ENCODE measurements around the gene ZNF106.

ZNF106 gene

GRCh38 chr15:42448281-42448680, 42.7 kb downstream of the ZNF106 start:
- H3K27ac ChIP-seq: no peak overlapping the region
- no peaks in the 10 kb centered on the region for H3K27me3 ChIP-seq
- no peak for TF ChIP-seq CTCF (IDR thresholded peaks at IDR 0.05)
- peaks cover 98% of the 10 kb centered on the region for H3K36me3 ChIP-seq
- H3K4me1 ChIP-seq (ENCODE audit: control insufficient read depth in 1 of 2, insufficient read depth in 1 of 2, low read depth in 1 of 2, low read length in 1 of 2): no peaks in the 10 kb centered on the region
- H3K4me3 ChIP-seq (ENCODE audit: low read depth in 1 of 2, low read length in 1 of 2): no peak overlapping the region
- H3K9me3 ChIP-seq: no peaks in the 10 kb centered on the region

- Histone ChIP-seq H3K27me3 (no peaks in the 10 kb centered on the region), H3K4me3 (ENCODE audit: low read depth in 1 of 2, low read length in 1 of 2) (no peak overlapping the region), H3K27ac (no peak overlapping the region), H3K9me3 (no peaks in the 10 kb centered on the region), H3K4me1 (ENCODE audit: control insufficient read depth in 1 of 2, insufficient read depth in 1 of 2, low read depth in 1 of 2, low read length in 1 of 2) (no peaks in the 10 kb centered on the region), H3K36me3 (peaks cover 98% of the 10 kb centered on the region)
- TF ChIP-seq CTCF (IDR thresholded peaks at IDR 0.05): no peak
These were observed 43.3 kb downstream of the ZNF106 start for GRCh38 chr15:42447599-42447998.

- Histone ChIP-seq H3K4me3 (ENCODE audit: low read depth in 1 of 2, low read length in 1 of 2) (no peak overlapping the region), H3K27me3 (no peaks in the 10 kb centered on the region), H3K27ac (no peak overlapping the region), H3K4me1 (ENCODE audit: control insufficient read depth in 1 of 2, insufficient read depth in 1 of 2, low read depth in 1 of 2, low read length in 1 of 2) (no peaks in the 10 kb centered on the region), H3K36me3 (peaks cover 98% of the 10 kb centered on the region), H3K9me3 (no peaks in the 10 kb centered on the region)
- TF ChIP-seq CTCF (IDR thresholded peaks at IDR 0.05): no peak
These were observed 45.4 kb downstream of the ZNF106 start for GRCh38 chr15:42445551-42445950.

GRCh38 chr15:42444415-42445063, 46.4 kb downstream of the ZNF106 start:
- no peaks in the 10 kb centered on the region for H3K9me3 ChIP-seq
- H3K4me1 ChIP-seq (ENCODE audit: control insufficient read depth in 1 of 2, insufficient read depth in 1 of 2, low read depth in 1 of 2, low read length in 1 of 2): no peaks in the 10 kb centered on the region
- no peaks in the 10 kb centered on the region for H3K27me3 ChIP-seq
- H3K36me3 ChIP-seq: peaks cover 96% of the 10 kb centered on the region
- H3K27ac ChIP-seq: no peak overlapping the region
- H3K4me3 ChIP-seq (ENCODE audit: low read depth in 1 of 2, low read length in 1 of 2): no peak overlapping the region
- TF ChIP-seq CTCF (IDR thresholded peaks at IDR 0.05): no peak

GRCh38 chr15:42427429-42428223, 63.3 kb downstream of the ZNF106 start:
- no peak overlapping the region for H3K4me3 ChIP-seq (ENCODE audit: low read depth in 1 of 2, low read length in 1 of 2)
- peaks cover 4% of the 10 kb centered on the region for H3K9me3 ChIP-seq
- no peak overlapping the region for H3K27ac ChIP-seq
- peaks cover 100% of the 10 kb centered on the region for H3K36me3 ChIP-seq
- TF ChIP-seq CTCF (IDR thresholded peaks at IDR 0.05): no peak
- no peaks in the 10 kb centered on the region for H3K4me1 ChIP-seq (ENCODE audit: control insufficient read depth in 1 of 2, insufficient read depth in 1 of 2, low read depth in 1 of 2, low read length in 1 of 2)
- H3K27me3 ChIP-seq: no peaks in the 10 kb centered on the region

Data from neutrophil (primary cell).